Ishikawa (cell line): ENCODE measurements around the gene ERGIC1.

Experiments used
- CEBPB ChIP-seq: IDR thresholded peaks from 2 replicates; pipeline ENCODE4 v1.6.1; 2012
- CREB1 ChIP-seq: IDR thresholded peaks from 2 replicates; pipeline ENCODE4 v1.6.1; 2012; ENCODE audit warnings: low read depth
- EGR1 ChIP-seq: IDR thresholded peaks from 2 replicates; pipeline ENCODE4 v1.6.1; 2012
- EP300 ChIP-seq: IDR thresholded peaks from 2 replicates; pipeline ENCODE4 v1.6.1; 2012; ENCODE audit warnings: borderline replicate concordance
- FOXM1 ChIP-seq: IDR thresholded peaks from 2 replicates; pipeline ENCODE4 v1.6.1; 2012; ENCODE audit warnings: low read depth, borderline replicate concordance
- MAX ChIP-seq: IDR thresholded peaks from 2 replicates; pipeline ENCODE4 v1.6.1; 2012
- NFIC ChIP-seq: IDR thresholded peaks from 2 replicates; pipeline ENCODE4 v1.6.1; 2012
- RAD21 ChIP-seq: IDR thresholded peaks from 2 replicates; pipeline ENCODE4 v1.6.1; 2012; ENCODE audit warnings: low read depth
- TAF1 ChIP-seq: IDR thresholded peaks from 2 replicates; pipeline ENCODE4 v1.6.1; 2012; ENCODE audit warnings: low read depth, mild to moderate bottlenecking
- TCF12 ChIP-seq: IDR thresholded peaks from 2 replicates; pipeline ENCODE4 v1.6.1; 2012; ENCODE audit warnings: low read depth
- TEAD4 ChIP-seq: IDR thresholded peaks from 2 replicates; pipeline ENCODE4 v1.6.1; 2012
- YY1 ChIP-seq: IDR thresholded peaks from 2 replicates; pipeline ENCODE4 v1.6.1; 2012; ENCODE audit warnings: low read depth
- ZBTB7A ChIP-seq: IDR thresholded peaks from 2 replicates; pipeline ENCODE4 v1.6.1; 2012; ENCODE audit warnings: low read depth
- TF ChIP-seq, protein P1 (sequence below): IDR thresholded peaks from 2 replicates; pipeline ENCODE4 v1.6.1; 2012; ENCODE audit warnings: low read depth, mild to moderate bottlenecking
- TF ChIP-seq, protein P2 (sequence below): IDR thresholded peaks from 2 replicates; pipeline ENCODE4 v1.6.1; 2012

The ERGIC1 gene

GRCh38 chr5:172901788-172902496 is 67.9 kb downstream of the ERGIC1 start:
- TF ChIP-seq, protein P1, sequence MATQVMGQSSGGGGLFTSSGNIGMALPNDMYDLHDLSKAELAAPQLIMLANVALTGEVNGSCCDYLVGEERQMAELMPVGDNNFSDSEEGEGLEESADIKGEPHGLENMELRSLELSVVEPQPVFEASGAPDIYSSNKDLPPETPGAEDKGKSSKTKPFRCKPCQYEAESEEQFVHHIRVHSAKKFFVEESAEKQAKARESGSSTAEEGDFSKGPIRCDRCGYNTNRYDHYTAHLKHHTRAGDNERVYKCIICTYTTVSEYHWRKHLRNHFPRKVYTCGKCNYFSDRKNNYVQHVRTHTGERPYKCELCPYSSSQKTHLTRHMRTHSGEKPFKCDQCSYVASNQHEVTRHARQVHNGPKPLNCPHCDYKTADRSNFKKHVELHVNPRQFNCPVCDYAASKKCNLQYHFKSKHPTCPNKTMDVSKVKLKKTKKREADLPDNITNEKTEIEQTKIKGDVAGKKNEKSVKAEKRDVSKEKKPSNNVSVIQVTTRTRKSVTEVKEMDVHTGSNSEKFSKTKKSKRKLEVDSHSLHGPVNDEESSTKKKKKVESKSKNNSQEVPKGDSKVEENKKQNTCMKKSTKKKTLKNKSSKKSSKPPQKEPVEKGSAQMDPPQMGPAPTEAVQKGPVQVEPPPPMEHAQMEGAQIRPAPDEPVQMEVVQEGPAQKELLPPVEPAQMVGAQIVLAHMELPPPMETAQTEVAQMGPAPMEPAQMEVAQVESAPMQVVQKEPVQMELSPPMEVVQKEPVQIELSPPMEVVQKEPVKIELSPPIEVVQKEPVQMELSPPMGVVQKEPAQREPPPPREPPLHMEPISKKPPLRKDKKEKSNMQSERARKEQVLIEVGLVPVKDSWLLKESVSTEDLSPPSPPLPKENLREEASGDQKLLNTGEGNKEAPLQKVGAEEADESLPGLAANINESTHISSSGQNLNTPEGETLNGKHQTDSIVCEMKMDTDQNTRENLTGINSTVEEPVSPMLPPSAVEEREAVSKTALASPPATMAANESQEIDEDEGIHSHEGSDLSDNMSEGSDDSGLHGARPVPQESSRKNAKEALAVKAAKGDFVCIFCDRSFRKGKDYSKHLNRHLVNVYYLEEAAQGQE, result no peak
- TF ChIP-seq YY1, result no peak
- no peak for TF ChIP-seq TAF1

DNA sequence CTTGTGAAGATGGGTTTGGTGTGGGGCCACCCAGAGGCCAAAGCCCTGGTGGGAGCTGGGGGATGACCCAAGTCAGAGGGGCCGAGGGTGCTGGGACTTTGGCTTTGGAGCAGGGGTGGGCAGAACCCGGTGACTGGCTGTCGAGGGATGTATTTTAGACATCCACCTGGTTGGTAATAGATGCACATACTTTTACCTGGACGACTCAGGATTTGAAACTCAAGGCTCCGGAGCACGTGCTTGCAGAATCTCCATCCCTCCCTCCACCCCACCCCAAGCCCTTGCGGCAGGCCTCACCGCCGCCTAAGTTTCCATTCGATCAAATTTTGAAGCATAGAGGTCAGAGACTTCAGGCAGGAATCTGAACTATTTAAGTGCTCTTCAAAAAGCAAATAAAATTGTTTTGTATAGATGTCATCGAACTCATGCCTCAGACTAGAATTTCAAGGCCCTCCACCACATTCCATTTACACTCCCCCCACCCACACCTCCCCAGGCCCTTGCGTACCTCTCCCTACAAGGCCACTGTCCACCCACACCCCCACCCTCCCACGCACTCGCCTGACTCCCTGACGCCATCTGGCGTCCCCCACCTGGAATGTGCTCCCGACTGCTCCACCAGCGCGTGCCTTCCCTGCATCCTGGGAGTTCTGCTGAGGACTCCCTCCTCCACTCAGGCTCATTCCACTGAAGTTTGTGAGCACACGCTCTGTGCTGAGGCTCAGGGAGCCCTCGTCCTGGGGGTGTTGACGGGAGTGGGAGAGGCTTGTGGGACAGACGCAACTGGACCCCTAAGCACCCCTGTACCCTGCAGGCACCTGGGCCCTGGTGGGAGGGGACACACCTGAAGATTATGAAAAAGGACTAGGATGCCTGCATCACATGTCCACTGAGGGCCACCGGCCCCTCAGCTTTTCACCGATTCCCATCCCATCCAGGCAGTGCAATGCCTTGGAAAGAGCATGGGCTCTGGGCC is 68.7 kb downstream of the ERGIC1 start:
- TF ChIP-seq TEAD4 (peak; percentile 61; the same call in 1 of the 2 replicates), EGR1 (peak; percentile 85; the same call in 1 of the 2 replicates), RAD21 (peak; percentile 62; the same call in 1 of the 2 replicates)
- TF ChIP-seq, protein P2, sequence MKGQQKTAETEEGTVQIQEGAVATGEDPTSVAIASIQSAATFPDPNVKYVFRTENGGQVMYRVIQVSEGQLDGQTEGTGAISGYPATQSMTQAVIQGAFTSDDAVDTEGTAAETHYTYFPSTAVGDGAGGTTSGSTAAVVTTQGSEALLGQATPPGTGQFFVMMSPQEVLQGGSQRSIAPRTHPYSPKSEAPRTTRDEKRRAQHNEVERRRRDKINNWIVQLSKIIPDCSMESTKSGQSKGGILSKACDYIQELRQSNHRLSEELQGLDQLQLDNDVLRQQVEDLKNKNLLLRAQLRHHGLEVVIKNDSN, result no peak

GRCh38 chr5:172903790-172904189 is 69.7 kb downstream of the ERGIC1 start:
- TF ChIP-seq EP300 (no peak), FOXM1 (no peak), TAF1 (no peak), TEAD4 (no peak), CREB1 (no peak), MAX (no peak), YY1 (no peak), ZBTB7A (no peak), RAD21 (no peak), CEBPB (no peak), TCF12 (no peak), EGR1 (no peak), NFIC (no peak)
- TF ChIP-seq, protein P1, result no peak
- TF ChIP-seq, protein P2, result no peak

- TF ChIP-seq, protein P1, result no peak
- TF ChIP-seq FOXM1, result no peak
- no peak for TF ChIP-seq CEBPB
- TF ChIP-seq TCF12, result no peak
- TF ChIP-seq EP300, result no peak
- no peak for TF ChIP-seq TEAD4
- no peak for TF ChIP-seq YY1
- no peak for TF ChIP-seq ZBTB7A
- no peak for TF ChIP-seq RAD21
These were observed 70.2 kb downstream of the ERGIC1 start for GRCh38 chr5:172904312-172904642.
